Activated naive CD8-positive, alpha-beta T cell treated with anti-CD3 and anti-CD28 coated beads, Interleukin-2, amount 10 ng/mL, durations not matched to agents 7 days and 5 days (primary cell): ENCODE measurements around the gene CAGE1. TPM values are rescaled to one million over a fixed set of nuclear protein-coding genes. Genes with fewer than 3 reads are reported as not detected.

Source experiments
- ATAC-seq: fragments of 150-1000 bp; cut with Tn5 transposase; one replicate; pipeline ENCODE4 v1.10.0; 2021; ENCODE audit warnings: low read depth, moderate library complexity
- POLR2A ChIA-PET: fragments of 350-600 bp; sonication (Branson Sonifier 250); formaldehyde crosslinking; loops from one replicate; lab custom pipeline; 2021; ENCODE audit warnings: antibody characterized with exemption; lab: Charles Lee
- DNase-seq: peaks from one replicate; pipeline ENCODE4 v3.0.0; 2021
- H3K27ac Mint-ChIP-seq: one replicate; pipeline ENCODE4 v1.8.0; 2022; ENCODE audit warnings: mild to moderate bottlenecking, mixed read lengths
- H3K27me3 Mint-ChIP-seq: one replicate; pipeline ENCODE4 v1.8.0; 2022; ENCODE audit warnings: mild to moderate bottlenecking, moderate library complexity, mixed read lengths
- H3K36me3 Mint-ChIP-seq: one replicate; pipeline ENCODE4 v1.8.0; 2021; ENCODE audit warnings: mild to moderate bottlenecking, mixed read lengths
- H3K4me1 Mint-ChIP-seq: one replicate; pipeline ENCODE4 v1.8.0; 2021; ENCODE audit warnings: mixed read lengths
- H3K4me3 Mint-ChIP-seq: one replicate; pipeline ENCODE4 v1.8.0; 2022; ENCODE audit warnings: mild to moderate bottlenecking, moderate library complexity, mixed read lengths
- H3K9me3 Mint-ChIP-seq: one replicate; pipeline ENCODE4 v1.8.0; 2021; ENCODE audit warnings: mixed read lengths
- total RNA-seq, 2 experiments: library from RNA; stranded (reverse); gene quantifications; one replicate each; pipeline ENCODE4 v1.2.3, GENCODE V29; 2021

The CAGE1 gene
- total RNA-seq, 2 experiments from 2014 or later, result 0.17 to 0.20 TPM

DNA sequence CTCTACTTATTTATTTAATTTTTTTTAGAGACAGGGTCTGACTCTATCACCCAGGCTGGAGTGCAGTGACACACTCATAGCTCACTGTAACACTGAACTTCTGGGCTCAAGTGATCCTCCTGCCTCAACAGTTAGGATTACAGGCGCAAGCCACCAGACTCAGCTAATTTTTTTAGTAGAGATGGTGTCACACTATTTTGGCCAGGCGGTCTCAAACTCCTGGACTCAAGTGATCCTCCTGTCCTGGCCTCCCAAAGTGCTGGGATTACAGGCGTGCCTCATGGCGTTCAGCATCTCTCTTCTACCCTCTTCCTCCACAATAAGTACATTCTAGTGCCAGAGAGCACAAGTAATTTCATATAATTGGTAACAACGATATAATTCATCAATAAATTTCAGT lies 82.0 kb downstream of the CAGE1 start:
- no peak for ATAC-seq
- H3K9me3 Mint-ChIP-seq, result no peaks in the 10 kb centered on the region

DNA sequence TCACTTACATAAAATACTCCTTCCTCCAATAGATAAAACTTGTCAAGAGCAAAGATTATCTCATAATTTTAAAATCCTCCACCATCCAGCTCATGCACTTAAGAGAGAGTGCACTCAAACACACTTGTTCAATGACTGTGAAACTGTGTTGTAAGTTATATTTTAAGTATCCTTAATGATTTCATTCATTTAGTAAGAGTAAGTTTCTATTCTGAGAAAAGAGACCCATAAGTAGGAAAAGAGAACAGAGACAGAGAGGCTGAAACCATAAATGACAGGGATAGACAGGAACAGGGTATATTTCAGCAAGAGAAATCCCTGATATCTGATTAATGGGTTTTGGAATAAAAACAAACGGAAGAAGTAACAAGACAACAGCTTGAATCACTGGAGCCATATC lies 84.7 kb downstream of the CAGE1 start:
- no peak overlapping the region for H3K27ac Mint-ChIP-seq
- no peaks in the 10 kb centered on the region for H3K27me3 Mint-ChIP-seq
- no peak overlapping the region for H3K4me3 Mint-ChIP-seq
- peaks cover 23% of the 10 kb centered on the region for H3K4me1 Mint-ChIP-seq
- ATAC-seq (no peak), DNase-seq (no peak)
- H3K9me3 Mint-ChIP-seq, result no peaks in the 10 kb centered on the region
- H3K36me3 Mint-ChIP-seq, result peaks cover 52% of the 10 kb centered on the region
- POLR2A ChIA-PET, result no interaction called here

More for the DNA sequence above, 82.0 kb downstream of the CAGE1 start:
- Mint-ChIP-seq H3K4me1 (peaks cover 33% of the 10 kb centered on the region), H3K27ac (peak overlapping the region; percentile 32), H3K27me3 (no peaks in the 10 kb centered on the region), H3K36me3 (peaks cover 43% of the 10 kb centered on the region), H3K4me3 (no peak overlapping the region)
- POLR2A ChIA-PET, result interaction anchor here (0.7 kb wide), 1 partner anchor 77 kb away, joined by 5 read pairs; no protein-coding TSS in a partner anchor
- no peak for DNase-seq

DNA sequence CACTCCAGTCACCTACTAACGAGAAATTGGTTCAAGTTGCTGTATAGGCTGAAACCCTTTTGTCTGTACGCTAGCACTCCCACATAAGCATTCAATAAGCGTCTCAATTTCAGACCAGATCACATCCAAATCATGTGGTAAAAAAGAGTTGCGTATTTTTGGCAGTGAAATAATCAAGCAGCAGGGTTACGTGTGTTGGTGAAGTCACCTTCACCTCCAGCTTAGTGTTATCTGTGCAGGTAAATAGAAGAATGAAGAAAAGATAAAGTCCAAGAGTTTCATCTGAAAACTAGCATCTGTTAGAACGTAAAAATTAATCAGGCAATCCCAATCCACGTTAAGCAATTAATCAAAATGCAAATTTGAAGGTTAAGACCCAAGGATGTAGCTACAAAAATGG lies 87.8 kb downstream of the CAGE1 start:
- POLR2A ChIA-PET, result no interaction called here
- DNase-seq (no peak), ATAC-seq (no peak)
- H3K27ac Mint-ChIP-seq, result no peak overlapping the region
- H3K27me3 Mint-ChIP-seq, result no peaks in the 10 kb centered on the region
- H3K36me3 Mint-ChIP-seq, result peaks cover 28% of the 10 kb centered on the region
- no peak overlapping the region for H3K4me3 Mint-ChIP-seq
- H3K9me3 Mint-ChIP-seq, result no peaks in the 10 kb centered on the region
- peaks cover 12% of the 10 kb centered on the region for H3K4me1 Mint-ChIP-seq

DNA sequence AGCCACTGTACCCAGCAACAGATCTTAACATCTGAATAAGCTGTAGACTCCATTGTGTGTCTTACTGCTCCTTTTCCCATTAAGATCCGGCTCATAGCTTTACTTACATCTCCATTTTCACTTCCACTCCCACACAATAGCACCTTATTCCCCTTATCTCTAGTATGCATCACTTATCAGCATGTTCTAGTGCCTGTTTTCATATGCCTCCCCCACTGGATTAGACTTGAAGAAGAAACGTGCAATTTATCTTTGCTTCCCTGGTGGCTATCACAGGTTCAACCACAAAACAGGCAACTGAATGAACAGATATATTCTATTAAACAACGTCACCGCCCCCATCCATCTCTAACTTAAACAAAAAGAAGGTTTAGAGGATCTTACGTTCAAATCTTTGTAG lies 88.6 kb downstream of the CAGE1 start:
- Mint-ChIP-seq H3K36me3 (peaks cover 30% of the 10 kb centered on the region), H3K27me3 (no peaks in the 10 kb centered on the region), H3K9me3 (no peaks in the 10 kb centered on the region), H3K27ac (peak overlapping the region; percentile 60), H3K4me1 (peaks cover 17% of the 10 kb centered on the region), H3K4me3 (no peak overlapping the region)
- ATAC-seq (no peak), DNase-seq (no peak)
- POLR2A ChIA-PET, result no interaction called here

DNA sequence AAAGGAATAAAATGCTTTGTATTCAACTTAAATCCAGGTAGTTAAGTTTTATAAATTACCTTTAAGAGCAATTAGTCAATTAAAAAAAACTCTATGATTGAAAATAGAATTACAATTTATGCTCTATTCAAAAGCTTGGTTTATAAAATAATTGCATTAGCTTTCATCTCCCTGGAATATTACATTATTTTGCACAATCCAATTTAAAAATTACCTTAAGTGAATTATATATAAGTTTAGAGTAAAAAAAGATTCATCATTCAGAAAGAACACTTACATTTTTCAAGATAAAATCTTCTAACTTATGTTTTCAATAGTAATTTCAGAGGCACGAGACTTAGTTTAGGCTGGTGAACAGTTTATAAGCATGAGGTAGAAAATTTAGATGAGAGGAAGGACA lies 91.4 kb downstream of the CAGE1 start:
- Mint-ChIP-seq H3K36me3 (peaks cover 24% of the 10 kb centered on the region), H3K27me3 (no peaks in the 10 kb centered on the region)

DNA sequence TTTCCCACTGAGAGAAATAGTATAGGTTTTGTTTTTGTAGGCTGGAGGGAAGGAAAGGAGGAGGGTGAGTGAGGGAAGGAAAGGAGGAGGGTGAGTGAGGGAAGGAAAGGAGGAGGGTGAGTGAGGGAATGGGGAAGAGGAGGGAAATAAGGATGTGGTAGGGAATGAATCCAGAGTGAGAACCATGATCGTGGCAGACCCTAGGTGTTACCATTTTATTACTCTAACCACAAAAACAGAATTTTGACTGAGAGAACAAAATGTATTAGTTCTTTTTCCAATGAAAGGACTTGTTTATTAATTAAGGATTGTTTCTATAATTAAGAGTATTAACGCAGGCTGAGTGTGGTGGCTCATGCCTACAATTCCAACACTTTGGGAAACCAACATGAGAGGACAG lies 92.9 kb downstream of the CAGE1 start:
- POLR2A ChIA-PET, result no interaction called here
- Mint-ChIP-seq H3K4me3 (no peak overlapping the region), H3K4me1 (peaks cover 8% of the 10 kb centered on the region), H3K36me3 (peaks cover 26% of the 10 kb centered on the region), H3K9me3 (no peaks in the 10 kb centered on the region), H3K27me3 (no peaks in the 10 kb centered on the region), H3K27ac (no peak overlapping the region)
- DNase-seq (no peak), ATAC-seq (no peak)

More for the DNA sequence above, 91.4 kb downstream of the CAGE1 start:
- no peak for ATAC-seq
- no peak overlapping the region for H3K4me3 Mint-ChIP-seq
- DNase-seq, result no peak
- POLR2A ChIA-PET, result no interaction called here
- H3K27ac Mint-ChIP-seq, result no peak overlapping the region
- peaks cover 8% of the 10 kb centered on the region for H3K4me1 Mint-ChIP-seq
- H3K9me3 Mint-ChIP-seq, result no peaks in the 10 kb centered on the region

DNA sequence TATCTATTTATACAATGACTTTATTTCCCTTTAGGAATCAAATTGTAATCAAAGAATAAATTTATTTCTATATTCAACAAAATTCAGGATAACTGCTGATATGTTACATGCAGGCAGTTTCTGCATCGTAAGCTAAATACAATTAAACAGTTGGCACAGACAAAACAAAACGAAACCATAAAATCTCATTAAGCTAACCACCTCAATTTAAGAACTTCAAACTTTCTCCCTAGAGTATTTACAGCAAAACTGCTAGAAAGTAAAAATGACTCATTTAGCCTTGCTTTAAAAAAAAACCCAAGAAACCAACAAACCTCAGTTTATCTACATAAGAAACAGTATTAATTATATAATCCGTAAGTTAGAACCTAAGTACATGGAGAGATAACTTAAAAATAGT lies 93.6 kb downstream of the CAGE1 start:
- Mint-ChIP-seq H3K27ac (no peak overlapping the region), H3K4me1 (peaks cover 7% of the 10 kb centered on the region), H3K27me3 (no peaks in the 10 kb centered on the region), H3K9me3 (no peaks in the 10 kb centered on the region), H3K36me3 (peaks cover 20% of the 10 kb centered on the region), H3K4me3 (no peak overlapping the region)
- POLR2A ChIA-PET, result interaction anchor here (0.6 kb wide), 1 partner anchor 122 kb away, joined by 3 read pairs; no protein-coding TSS in a partner anchor
- DNase-seq (no peak), ATAC-seq (no peak)

DNA sequence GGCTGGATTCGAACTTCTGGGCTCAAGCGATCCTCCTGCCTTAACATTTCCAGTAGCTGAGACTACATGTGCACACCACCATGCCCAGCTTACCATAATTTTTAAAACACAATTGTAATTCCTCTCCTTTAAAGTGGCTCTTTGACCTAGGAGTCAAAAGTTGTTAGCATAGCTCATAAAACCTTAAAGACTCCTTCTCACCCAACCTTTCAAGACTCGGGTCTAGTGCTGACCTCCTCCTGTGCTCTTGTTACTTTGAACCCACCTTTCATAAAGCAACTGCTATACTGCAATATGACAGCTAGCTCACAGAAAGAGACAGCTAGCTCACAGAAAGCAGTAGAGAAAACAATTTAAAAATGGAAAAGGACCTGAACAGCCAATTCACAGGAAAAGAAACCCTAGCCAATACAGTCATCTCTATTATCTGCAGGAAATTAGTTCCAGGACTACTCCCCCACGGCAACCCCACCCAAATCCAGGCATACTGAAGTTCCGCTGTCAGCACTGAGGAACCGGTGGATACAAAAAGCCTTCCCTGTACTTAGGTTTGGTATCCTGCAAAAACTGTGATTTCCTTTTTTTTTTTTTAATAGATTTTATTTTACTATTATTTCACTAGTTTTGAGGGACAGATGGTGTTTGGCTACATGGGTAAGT lies 96.8 kb downstream of the CAGE1 start:
- Mint-ChIP-seq H3K27ac (peak overlapping the region; percentile 18), H3K4me1 (peaks cover 6% of the 10 kb centered on the region), H3K9me3 (no peaks in the 10 kb centered on the region), H3K4me3 (no peak overlapping the region), H3K36me3 (peaks cover 27% of the 10 kb centered on the region), H3K27me3 (no peaks in the 10 kb centered on the region)
- POLR2A ChIA-PET, result no interaction called here
- DNase-seq (no peak), ATAC-seq (no peak)

DNA sequence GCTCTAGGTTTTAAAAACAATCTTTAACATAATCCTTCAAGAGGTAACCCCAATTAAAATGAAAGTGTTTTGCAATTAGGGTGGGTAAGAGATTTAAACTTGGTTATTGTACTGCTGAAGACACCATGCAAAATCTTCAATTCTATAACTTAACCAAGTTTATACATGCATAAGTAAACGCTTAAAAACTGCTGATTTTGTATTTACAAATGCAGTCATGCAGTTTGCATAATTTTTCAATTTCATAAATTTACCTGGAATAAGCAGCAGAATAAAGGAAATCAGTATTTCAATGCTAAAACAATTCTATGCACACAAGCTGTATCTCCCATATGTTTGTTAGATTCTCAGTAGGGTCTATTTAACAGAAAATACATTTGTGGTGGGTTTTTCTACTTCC lies 99.5 kb downstream of the CAGE1 start:
- Mint-ChIP-seq H3K9me3 (no peaks in the 10 kb centered on the region), H3K27ac (no peak overlapping the region), H3K4me3 (no peak overlapping the region), H3K4me1 (no peaks in the 10 kb centered on the region), H3K27me3 (no peaks in the 10 kb centered on the region), H3K36me3 (peaks cover 30% of the 10 kb centered on the region)
- no peak for DNase-seq
- POLR2A ChIA-PET, result no interaction called here
- no peak for ATAC-seq

DNA sequence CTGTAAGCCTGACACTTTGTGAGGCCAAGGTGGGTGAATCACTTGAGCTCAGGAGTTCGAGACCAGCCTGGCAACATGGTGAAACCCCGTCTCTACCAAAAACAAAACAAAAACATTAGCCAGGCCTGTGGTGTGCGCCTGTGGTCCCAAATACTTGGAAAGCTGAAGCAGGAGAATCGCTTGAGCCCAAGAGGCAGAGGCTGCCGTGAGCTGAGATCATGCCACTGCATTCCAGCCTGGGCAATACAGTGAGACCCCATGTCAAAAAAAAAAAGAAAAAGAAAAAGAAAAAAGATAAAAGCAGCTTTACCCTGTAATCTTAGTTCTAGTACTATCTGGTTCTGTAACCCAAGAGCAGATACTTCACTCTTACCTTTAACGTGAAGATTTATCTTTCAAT lies 104.1 kb downstream of the CAGE1 start:
- no peak overlapping the region for H3K27ac Mint-ChIP-seq
- H3K36me3 Mint-ChIP-seq, result peaks cover 29% of the 10 kb centered on the region
- DNase-seq (no peak), ATAC-seq (no peak)
- no peaks in the 10 kb centered on the region for H3K27me3 Mint-ChIP-seq
- no peaks in the 10 kb centered on the region for H3K9me3 Mint-ChIP-seq
- POLR2A ChIA-PET, result no interaction called here
- H3K4me3 Mint-ChIP-seq, result no peak overlapping the region
- H3K4me1 Mint-ChIP-seq, result peaks cover 13% of the 10 kb centered on the region

DNA sequence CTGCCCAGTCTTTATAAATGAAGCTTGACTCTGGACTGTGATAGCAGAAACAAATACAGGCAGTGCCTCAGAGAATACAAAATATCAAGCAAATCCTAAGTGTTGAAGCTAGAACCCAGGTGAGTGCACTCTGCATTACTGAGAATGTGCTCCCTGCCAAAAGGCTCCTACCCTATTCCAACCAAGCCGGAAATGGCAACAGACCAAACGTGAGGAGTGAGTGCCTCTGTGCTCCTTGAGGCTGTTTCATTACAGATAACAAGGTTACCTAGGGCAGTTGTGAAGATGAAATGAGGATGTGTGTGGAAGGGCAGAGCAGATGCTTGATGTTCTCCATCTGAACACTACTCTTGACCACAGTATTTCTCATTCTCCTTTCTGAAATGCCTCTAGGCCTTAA lies 105.9 kb downstream of the CAGE1 start:
- H3K4me3 Mint-ChIP-seq, result no peak overlapping the region
- no peak overlapping the region for H3K27ac Mint-ChIP-seq
- peaks cover 19% of the 10 kb centered on the region for H3K36me3 Mint-ChIP-seq
- no peaks in the 10 kb centered on the region for H3K27me3 Mint-ChIP-seq
- ATAC-seq, result no peak
- no peak for DNase-seq
- H3K4me1 Mint-ChIP-seq, result peaks cover 13% of the 10 kb centered on the region
- POLR2A ChIA-PET, result no interaction called here
- H3K9me3 Mint-ChIP-seq, result no peaks in the 10 kb centered on the region

DNA sequence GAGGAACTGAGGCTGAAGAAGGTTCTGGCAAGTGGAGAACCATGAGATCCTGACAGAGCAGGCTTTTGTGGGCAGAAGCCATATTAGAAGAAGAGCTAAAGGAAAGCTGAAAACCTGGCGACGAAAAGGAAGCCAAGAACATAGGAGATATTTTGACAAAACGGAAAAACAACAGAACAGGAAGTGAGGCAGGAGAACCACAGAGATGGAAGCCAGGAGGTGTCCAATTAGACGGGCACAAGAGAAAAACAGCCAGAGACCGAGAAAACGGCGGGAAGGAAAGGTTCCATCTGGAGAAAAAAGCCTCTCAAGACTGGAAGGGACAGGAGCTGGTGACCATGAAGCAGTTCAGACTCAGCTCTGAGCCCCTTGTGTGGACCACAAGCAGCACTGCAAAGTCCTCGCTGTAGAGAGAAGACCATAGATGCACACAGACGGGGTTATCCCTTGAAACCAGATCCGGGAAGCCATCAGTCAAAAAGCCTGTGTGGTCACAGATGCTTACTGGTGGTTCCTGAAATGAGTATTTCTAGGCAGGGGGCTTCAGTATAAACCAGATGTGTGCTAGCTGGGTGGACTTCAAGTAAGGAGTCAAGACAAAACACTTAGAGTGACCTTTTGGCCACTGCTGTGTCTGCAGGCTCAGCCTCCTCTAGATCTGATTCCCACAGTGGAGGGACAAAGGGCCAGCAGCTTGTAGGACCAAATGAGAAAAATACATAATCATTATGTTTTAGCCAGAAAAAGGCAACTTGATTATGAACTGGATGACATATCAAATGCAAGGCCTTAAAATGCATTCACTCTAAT lies 107.2 kb downstream of the CAGE1 start:
- peaks cover 13% of the 10 kb centered on the region for H3K4me1 Mint-ChIP-seq
- peak overlapping the region; percentile 33 for H3K4me3 Mint-ChIP-seq
- H3K27me3 Mint-ChIP-seq, result no peaks in the 10 kb centered on the region
- POLR2A ChIA-PET, result no interaction called here
- peak; percentile 59 for ATAC-seq
- peak overlapping the region; percentile 76 for H3K27ac Mint-ChIP-seq
- DNase-seq, result no peak
- peaks cover 15% of the 10 kb centered on the region for H3K36me3 Mint-ChIP-seq
- no peaks in the 10 kb centered on the region for H3K9me3 Mint-ChIP-seq
